HG03575 (cell line): ENCODE results near the gene PFKFB4.
"Not testable (repeated sequence)": the region's sequence is repeated elsewhere in the genome, so short reads cannot be mapped to it uniquely, and the experiment has no call there.

ENCODE experiments used
- ATAC-seq: cut with Tn5 transposase; IDR thresholded peaks from one replicate; pipeline ENCODE4 v1.9.1; 2021; ENCODE audit not compliant: unreplicated experiment, insufficient number of reproducible peaks, low FRiP score; ENCODE audit errors: extremely low read depth

PFKFB4 gene

GRCh38 chr3:48564022-48564421 is 7.4 kb upstream of the PFKFB4 start:
- ATAC-seq, result no peak

- ATAC-seq, result no peak
Measured at GRCh38 chr3:48563382-48563918, 6.8 kb upstream of the PFKFB4 start, which contains the start of gene UCN2. Gene UCN2 (minus strand): TSS chr3:48563781. CDS start chr3:48563124, 657 bp downstream.

- ATAC-seq, result no peak
Measured at GRCh38 chr3:48562367-48563095, 5.9 kb upstream of the PFKFB4 start.

- ATAC-seq, result no peak
Measured at GRCh38 chr3:48561045-48561736, 4.6 kb upstream of the PFKFB4 start.

GRCh38 chr3:48560648-48561018 is 4.0 kb upstream of the PFKFB4 start:
- ATAC-seq, result no peak

GRCh38 chr3:48558493-48559134 is 2.0 kb upstream of the PFKFB4 start:
- ATAC-seq, result no peak

GRCh38 chr3:48555949-48556795 is 431 bp downstream of the PFKFB4 start:
- ATAC-seq, result no peak

- ATAC-seq, result no peak
Measured at GRCh38 chr3:48555231-48555948, 1.2 kb downstream of the PFKFB4 start.

GRCh38 chr3:48553886-48554845 is 2.4 kb downstream of the PFKFB4 start:
- no peak for ATAC-seq

- ATAC-seq, result no peak
Measured at GRCh38 chr3:48553361-48553760, 3.2 kb downstream of the PFKFB4 start.

GRCh38 chr3:48552111-48552951 is 4.3 kb downstream of the PFKFB4 start:
- ATAC-seq, result no peak

- not testable (repeated sequence) for ATAC-seq
Measured at GRCh38 chr3:48551651-48552050, 5.0 kb downstream of the PFKFB4 start.

GRCh38 chr3:48548729-48549705 is 7.6 kb downstream of the PFKFB4 start:
- no peak for ATAC-seq

GRCh38 chr3:48548126-48548525 is 8.5 kb downstream of the PFKFB4 start:
- no peak for ATAC-seq

- no peak for ATAC-seq
Measured at GRCh38 chr3:48546203-48546829, 10.3 kb downstream of the PFKFB4 start.
